Smooth muscle cell (in vitro differentiated cells): ENCODE results near the gene TMEM88. TPM values are rescaled to one million over a fixed set of nuclear protein-coding genes. Genes with fewer than 3 reads are reported as not detected.

Experiments
- DNase-seq: peaks from one replicate; lab custom pipeline; 2025; ENCODE audit not compliant: unreplicated experiment; lab: John Stamatoyannopoulos, UW
- H2AFZ ChIP-seq: fragments of 200-600 bp; sonication (generic); 2 replicates; pipeline ENCODE4 v1.6.0; 2016; ENCODE audit warnings: antibody characterized with exemption, low read depth, mild to moderate bottlenecking
- H3F3A ChIP-seq: fragments of 200-600 bp; sonication (generic); 2 replicates; pipeline ENCODE4 v1.6.0; 2017; ENCODE audit warnings: antibody characterized with exemption, low read depth
- H3K27ac ChIP-seq: fragments of 200-600 bp; sonication (generic); 2 replicates; pipeline ENCODE4 v1.5.1; 2016; ENCODE audit warnings: low read depth, mild to moderate bottlenecking
- H3K27me3 ChIP-seq: fragments of 200-600 bp; sonication (generic); 2 replicates; pipeline ENCODE4 v1.6.1; 2016; ENCODE audit warnings: low read depth, mild to moderate bottlenecking
- H3K36me3 ChIP-seq: fragments of 200-600 bp; sonication (generic); 2 replicates; pipeline ENCODE4 v1.5.1; 2016; ENCODE audit warnings: low read depth
- H3K4me1 ChIP-seq: fragments of 200-600 bp; sonication (generic); 2 replicates; pipeline ENCODE4 v1.5.1; 2016; ENCODE audit warnings: low read depth
- H3K4me2 ChIP-seq: fragments of 200-600 bp; sonication (generic); 2 replicates; pipeline ENCODE4 v1.6.0; 2016; ENCODE audit warnings: mild to moderate bottlenecking
- H3K4me3 ChIP-seq: fragments of 200-600 bp; sonication (generic); 2 replicates; pipeline ENCODE4 v1.5.1; 2016; ENCODE audit warnings: mild to moderate bottlenecking
- H3K79me2 ChIP-seq: fragments of 200-600 bp; sonication (generic); 2 replicates; pipeline ENCODE4 v1.6.0; 2016; ENCODE audit warnings: low read depth, mild to moderate bottlenecking
- H3K9ac ChIP-seq: fragments of 200-600 bp; sonication (generic); 2 replicates; pipeline ENCODE4 v1.6.0; 2016; ENCODE audit warnings: low read depth
- H3K9me3 ChIP-seq: fragments of 200-600 bp; sonication (generic); replicated peaks from 2 replicates; pipeline ENCODE4 v1.5.1; 2016; ENCODE audit warnings: low read depth
- H4K20me1 ChIP-seq: fragments of 200-600 bp; sonication (generic); 2 replicates; pipeline ENCODE4 v1.6.0; 2016; ENCODE audit warnings: low read depth
- WGBS: methylation state at CpG from one replicate; pipeline ENCODE4 v1.1.7; 2016; ENCODE audit warnings: low lambda C conversion rate; 5-methylcytosine and 5-hydroxymethylcytosine counted together
- polyA plus RNA-seq: library from polyadenylated mRNA; unstranded; fragments of >200 nt; fragmentation: Nextera tagmentation; extraction: Ambion mirVana; gene quantifications from 2 replicates; pipeline ENCODE4 v1.2.1, GENCODE V29; 2016
- total RNA-seq: library from RNA; depleted of rRNA; stranded (reverse); fragments of >200 nt; gene quantifications from 2 replicates; pipeline ENCODE4 v1.2.3, GENCODE V29; 2014
- TF ChIP-seq, protein P1 (sequence below): fragments of 200-600 bp; sonication (generic); IDR thresholded peaks from 2 replicates; pipeline ENCODE4 v1.5.1; 2017; ENCODE audit warnings: borderline replicate concordance, mild to moderate bottlenecking, antibody characterized with exemption; ENCODE audit not compliant: insufficient read depth, poor library complexity, severe bottlenecking

Gene TMEM88
- total and polyA plus RNA-seq, 2 experiments from 2014 or later, result 5.1 to 16.1 TPM

DNA sequence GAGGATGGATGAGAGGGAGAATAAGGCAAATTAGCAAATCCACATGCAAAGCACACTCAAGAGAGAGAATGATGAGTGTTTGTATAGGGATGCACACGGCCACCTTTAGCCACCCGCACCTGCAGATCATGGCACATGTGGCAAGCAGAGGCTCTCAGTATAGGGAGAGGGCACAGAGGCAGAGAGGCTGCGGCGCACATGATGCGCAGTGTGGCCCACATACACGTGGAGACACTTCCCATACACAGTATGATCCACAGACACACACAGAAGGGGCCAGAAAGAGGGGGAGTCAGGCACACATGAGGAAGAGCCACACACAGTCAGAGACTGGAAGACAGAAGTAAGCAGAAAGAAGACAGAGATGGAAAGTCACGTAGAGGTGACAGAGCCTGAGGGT is 27.2 kb downstream of the TMEM88 start:
- H3K27ac ChIP-seq, result no peak overlapping the region
- H3K27me3 ChIP-seq, result no peaks in the 10 kb centered on the region
- peaks cover 18% of the 10 kb centered on the region for H3K79me2 ChIP-seq
- peaks cover 24% of the 10 kb centered on the region for H3K4me1 ChIP-seq
- no peaks in the 10 kb centered on the region for H4K20me1 ChIP-seq
- H3F3A ChIP-seq, result peaks cover 4% of the 10 kb centered on the region
- H2AFZ ChIP-seq, result no peak overlapping the region
- TF ChIP-seq, protein P1, sequence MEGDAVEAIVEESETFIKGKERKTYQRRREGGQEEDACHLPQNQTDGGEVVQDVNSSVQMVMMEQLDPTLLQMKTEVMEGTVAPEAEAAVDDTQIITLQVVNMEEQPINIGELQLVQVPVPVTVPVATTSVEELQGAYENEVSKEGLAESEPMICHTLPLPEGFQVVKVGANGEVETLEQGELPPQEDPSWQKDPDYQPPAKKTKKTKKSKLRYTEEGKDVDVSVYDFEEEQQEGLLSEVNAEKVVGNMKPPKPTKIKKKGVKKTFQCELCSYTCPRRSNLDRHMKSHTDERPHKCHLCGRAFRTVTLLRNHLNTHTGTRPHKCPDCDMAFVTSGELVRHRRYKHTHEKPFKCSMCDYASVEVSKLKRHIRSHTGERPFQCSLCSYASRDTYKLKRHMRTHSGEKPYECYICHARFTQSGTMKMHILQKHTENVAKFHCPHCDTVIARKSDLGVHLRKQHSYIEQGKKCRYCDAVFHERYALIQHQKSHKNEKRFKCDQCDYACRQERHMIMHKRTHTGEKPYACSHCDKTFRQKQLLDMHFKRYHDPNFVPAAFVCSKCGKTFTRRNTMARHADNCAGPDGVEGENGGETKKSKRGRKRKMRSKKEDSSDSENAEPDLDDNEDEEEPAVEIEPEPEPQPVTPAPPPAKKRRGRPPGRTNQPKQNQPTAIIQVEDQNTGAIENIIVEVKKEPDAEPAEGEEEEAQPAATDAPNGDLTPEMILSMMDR, result no peak
- no peak overlapping the region for H3K9ac ChIP-seq
- no peak overlapping the region for H3K4me2 ChIP-seq
- 88% methylated on average over 7 of the region's 7 CpGs for WGBS
- H3K36me3 ChIP-seq, result peaks cover 5% of the 10 kb centered on the region
- H3K4me3 ChIP-seq, result no peak overlapping the region
- no peak for DNase-seq
- H3K9me3 ChIP-seq, result no peaks in the 10 kb centered on the region

DNA sequence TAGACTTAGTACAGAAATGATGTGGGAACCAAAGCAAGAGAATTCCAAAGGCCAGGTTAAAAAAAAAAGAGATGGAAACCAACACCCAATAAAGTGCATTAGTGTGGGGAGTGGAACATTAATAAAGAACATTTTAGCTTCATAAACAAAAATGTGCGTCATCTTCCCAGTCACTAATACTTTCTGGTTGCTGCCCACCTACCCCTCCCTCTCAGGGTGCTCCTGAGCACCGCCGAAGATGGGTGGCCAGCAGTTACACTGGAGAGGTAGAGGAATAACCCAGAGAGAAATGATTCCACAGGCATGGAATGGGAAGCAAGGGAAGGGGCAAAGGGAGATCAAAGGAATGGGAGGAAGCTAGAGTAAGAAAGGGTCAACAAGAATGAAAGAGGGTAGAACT is 27.8 kb downstream of the TMEM88 start:
- peaks cover 27% of the 10 kb centered on the region for H3K4me1 ChIP-seq
- H4K20me1 ChIP-seq, result no peaks in the 10 kb centered on the region
- H3K9me3 ChIP-seq, result no peaks in the 10 kb centered on the region
- peak overlapping the region; percentile 87 for H3K4me3 ChIP-seq
- peaks cover 13% of the 10 kb centered on the region for H3K79me2 ChIP-seq
- H3K9ac ChIP-seq, result no peak overlapping the region
- TF ChIP-seq, protein P1, result no peak
- no peak for DNase-seq
- no peaks in the 10 kb centered on the region for H3K27me3 ChIP-seq
- H3F3A ChIP-seq, result peaks cover 7% of the 10 kb centered on the region
- no peak overlapping the region for H3K27ac ChIP-seq
- WGBS, result 87% methylated on average over 3 of the region's 3 CpGs
- no peak overlapping the region for H3K4me2 ChIP-seq
- no peak overlapping the region for H2AFZ ChIP-seq
- peaks cover 5% of the 10 kb centered on the region for H3K36me3 ChIP-seq

DNA sequence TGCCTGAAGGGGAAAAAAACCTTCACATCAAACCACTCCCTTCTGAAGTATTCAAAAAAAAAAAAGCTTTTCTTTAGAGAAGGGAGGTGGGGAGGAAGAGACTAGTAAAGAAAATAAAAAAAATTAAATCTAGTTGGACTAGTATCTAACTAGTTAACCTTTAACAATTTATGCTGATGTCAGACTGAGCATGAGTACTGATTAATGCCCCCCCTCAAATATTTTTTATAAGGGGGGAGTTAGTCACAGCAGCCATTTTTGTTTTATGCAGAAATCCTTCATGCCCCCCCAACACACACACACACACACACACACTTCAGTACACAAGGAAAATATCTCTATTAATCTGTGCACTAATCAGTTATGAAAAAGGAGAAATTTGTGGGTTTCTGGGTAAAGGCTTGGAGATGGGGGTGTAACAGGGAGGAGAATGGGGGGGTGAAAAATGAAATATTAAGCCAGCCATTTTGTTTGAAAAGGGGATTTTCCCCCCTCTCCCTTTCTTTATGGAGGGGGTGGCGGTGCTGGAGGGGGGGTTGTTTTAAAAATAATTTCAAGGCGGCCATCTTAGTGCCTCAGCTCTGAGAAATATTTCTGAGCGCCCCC is 29.0 kb downstream of the TMEM88 start:
- Histone ChIP-seq H3K4me2 (peak overlapping the region; percentile 82), H2AFZ (no peak overlapping the region), H4K20me1 (no peaks in the 10 kb centered on the region), H3K4me1 (peaks cover 39% of the 10 kb centered on the region), H3K36me3 (peaks cover 5% of the 10 kb centered on the region), H3K9me3 (no peaks in the 10 kb centered on the region), H3K9ac (peak overlapping the region; percentile 31), H3K27me3 (no peaks in the 10 kb centered on the region), H3K79me2 (peaks cover 11% of the 10 kb centered on the region), H3K27ac (peak overlapping the region; percentile 17), H3F3A (peaks cover 15% of the 10 kb centered on the region), H3K4me3 (peak overlapping the region; percentile 87)
- DNase-seq, result no peak
- TF ChIP-seq, protein P1, result no peak
- WGBS, result 30% methylated on average over 3 of the region's 3 CpGs
